ENCODE measurements around the gene PRG3.

- no peak for TF ChIP-seq CTCF (IDR thresholded peaks at IDR 0.05)
- TF ChIP-seq POLR2A (IDR thresholded peaks at IDR 0.05): peak; percentile 38 to 83
Observed at GRCh38 chr11:57335343-57336110, 45.4 kb downstream of the PRG3 start, which contains the start of gene SSRP1.
